Heart left ventricle (tissue), 13 donors: ENCODE measurements around the gene SZRD1.

Source experiments
- CTCF ChIP-seq, 12 donors: fragments of 200-600 bp; sonication (generic) in 4 of 12; IDR thresholded peaks; one replicate each; pipeline versions ENCODE4 v1.5.0 to v1.8.0; 2018 to 2022; ENCODE audit warnings: antibody characterized with exemption in 12 of 12, mild to moderate bottlenecking in 5 of 12
- POLR2A ChIP-seq, 2 donors: fragments of 450-650 bp; IDR thresholded peaks; one replicate each; pipeline ENCODE4 v1.6.1; 2017; ENCODE audit warnings: antibody characterized with exemption in 2 of 2, mild to moderate bottlenecking in 2 of 2, moderate library complexity in 2 of 2
- donor health status: ischemic (EF 13 %, LVEDD 7.1; RV severe dilation, severe dysfunction).
- donor health status: DM: no; HTN: yes; CAD: no.
- donor health status: DM: no; HTN: no; CAD: no.
- donor health status: ischemic (EF 25% LVEDD 6.9; RV normal size, moderate dysfunction).
- donor health status: ischemic (EF 25% LVEDD 5.7; RV mildly dilated, moderate dysfunction).
- donor health status: ischemic (EF 35%, LVEDD 5.7; RV mildly dilated, moderate dysfunction).
- donor health status: nonischemic (EF 11% LVEDD 7.7; RV severe dilation, severe dysfunction).
- donor health status: DM: yes; HTN: yes; CAD: no.
- donor health status: PGD.
- donor health status: ischemic (EF 29% LVEDD 5.4; RV normal size, mild dysfunction).
- donor health status: nonischemic (EF 23%, LVEDD 6.1; RV moderate dilation, normal function).

GRCh38 chr1:16354619-16355018, 12.4 kb upstream of the SZRD1 start:
- TF ChIP-seq POLR2A (IDR thresholded peaks at IDR 0.05) (no peak), CTCF (IDR thresholded peaks at IDR 0.05) (no peak)
